NCI-H82 treated with DMSO at 0.1 percent for 48 hours (cell line): ENCODE measurements around the gene DLK1.

Source experiments
- DNase-seq: peaks from one replicate; lab custom pipeline; 2025; ENCODE audit not compliant: unreplicated experiment; lab: John Stamatoyannopoulos, UW

DLK1 gene

GRCh38 chr14:100726550-100727085, at the start of gene DLK1:
TSS of gene DLK1 (plus strand) at chr14:100726892. CDS start at chr14:100727069, 177 bp downstream.
- no peak for DNase-seq

GRCh38 chr14:100677152-100677551, 49.5 kb upstream of the DLK1 start:
- no peak for DNase-seq

GRCh38 chr14:100677554-100678468, 48.9 kb upstream of the DLK1 start:
- DNase-seq: no peak

GRCh38 chr14:100678469-100678828, 48.2 kb upstream of the DLK1 start:
- DNase-seq: no peak

GRCh38 chr14:100679153-100679552, 47.5 kb upstream of the DLK1 start:
- DNase-seq: no peak

- no peak for DNase-seq
These were observed 46.8 kb upstream of the DLK1 start for GRCh38 chr14:100679707-100680438.

GRCh38 chr14:100680439-100681051, 46.1 kb upstream of the DLK1 start:
- no peak for DNase-seq

GRCh38 chr14:100681111-100681510, 45.6 kb upstream of the DLK1 start:
- no peak for DNase-seq

GRCh38 chr14:100682749-100683148, 43.9 kb upstream of the DLK1 start:
- no peak for DNase-seq

GRCh38 chr14:100683578-100683977, 43.1 kb upstream of the DLK1 start:
- no peak for DNase-seq

- no peak for DNase-seq
These were observed 42.5 kb upstream of the DLK1 start for GRCh38 chr14:100684154-100684553.

- no peak for DNase-seq
These were observed 41.7 kb upstream of the DLK1 start for GRCh38 chr14:100684961-100685360.

GRCh38 chr14:100686858-100687257, 39.8 kb upstream of the DLK1 start:
- no peak for DNase-seq

GRCh38 chr14:100687386-100687785, 39.3 kb upstream of the DLK1 start:
- no peak for DNase-seq

- no peak for DNase-seq
These were observed 38.6 kb upstream of the DLK1 start for GRCh38 chr14:100688051-100688450.

GRCh38 chr14:100688598-100689461, 37.9 kb upstream of the DLK1 start:
- DNase-seq: no peak

GRCh38 chr14:100690672-100691071, 36.0 kb upstream of the DLK1 start:
- DNase-seq: no peak

- DNase-seq: no peak
These were observed 35.2 kb upstream of the DLK1 start for GRCh38 chr14:100691395-100692056.

GRCh38 chr14:100692256-100692655, 34.4 kb upstream of the DLK1 start:
- no peak for DNase-seq
